SK-N-SH (cell line): ENCODE measurements around the gene GAS6. TPM values are rescaled to one million over a fixed set of nuclear protein-coding genes. Genes with fewer than 3 reads are reported as not detected.
"Not testable (repeated sequence)": the region's sequence is repeated elsewhere in the genome, so short reads cannot be mapped to it uniquely, and the experiment has no call there.

ENCODE experiments used
- CTCF ChIA-PET: fragments of 300-600, 350-600 bp; formaldehyde crosslinking; extraction: SDS; loops from one replicate; lab custom pipeline; 2021; lab: Yijun Ruan, JAX
- POLR2A ChIA-PET: fragments of 350-600 bp; sonication (Branson Sonifier 250); formaldehyde crosslinking; extraction: SDS; loops from one replicate; lab custom pipeline; 2020; ENCODE audit warnings: antibody characterized with exemption, inconsistent platforms; lab: Yijun Ruan, JAX
- DNase-seq: peaks from one replicate; pipeline ENCODE4 v3.0.0; 2012
- H2AFZ ChIP-seq: fragments of 200-600 bp; sonication (generic); 2 replicates; pipeline ENCODE4 v1.8.1; 2016; ENCODE audit warnings: antibody characterized with exemption, mild to moderate bottlenecking, low read depth
- H3F3A ChIP-seq: fragments of 200-600 bp; sonication (generic); replicated peaks from 2 replicates; pipeline ENCODE3; 2016; ENCODE audit warnings: antibody characterized with exemption, mild to moderate bottlenecking; ENCODE audit not compliant: insufficient read depth
- H3K27ac ChIP-seq, 2 experiments: fragments of 200-500 bp in 1 of 2; fragments of 200-600 bp in 1 of 2; sonication (Bioruptor generic) in 1 of 2; sonication (generic), shearing (Covaris generic) in 1 of 2; 2 replicates each; pipeline versions ENCODE4 v1.5.1 to v1.6.1; 2014 to 2016; ENCODE audit warnings: low read depth in 2 of 2, inconsistent platforms in 1 of 2, low read length in 1 of 2, mild to moderate bottlenecking in 1 of 2, mixed read lengths in 1 of 2
- H3K27me3 ChIP-seq: fragments of 200-600 bp; sonication (generic), shearing (Covaris generic); 2 replicates; pipeline ENCODE4 v1.6.1; 2016; ENCODE audit warnings: mixed run types; ENCODE audit not compliant: insufficient read depth
- H3K36me3 ChIP-seq, 2 experiments: fragments of 200-500 bp in 1 of 2; fragments of 200-600 bp in 1 of 2; sonication (Bioruptor generic) in 1 of 2; sonication (generic) in 1 of 2; replicated peaks in 1 of 2; 2 replicates each; pipeline versions ENCODE3 to v1.5.1; 2014 to 2016; ENCODE audit warnings: low read length in 1 of 2, mild to moderate bottlenecking in 1 of 2; ENCODE audit not compliant: insufficient read depth in 2 of 2, control insufficient read depth in 1 of 2
- H3K4me1 ChIP-seq, 2 experiments: fragments of 200-500 bp in 1 of 2; fragments of 200-600 bp in 1 of 2; sonication (Bioruptor generic) in 1 of 2; sonication (generic), shearing (Covaris generic) in 1 of 2; 2 replicates each; pipeline versions ENCODE4 v1.5.1 to v1.6.1; 2014 to 2016; ENCODE audit warnings: low read depth in 1 of 2, low read length in 1 of 2, mixed run types in 1 of 2; ENCODE audit not compliant: insufficient read depth in 2 of 2, control insufficient read depth in 1 of 2
- H3K4me2 ChIP-seq: fragments of 200-600 bp; sonication (generic), shearing (Covaris generic); 2 replicates; pipeline ENCODE4 v1.6.1; 2017; ENCODE audit warnings: mixed run types
- H3K4me3 ChIP-seq, 2 experiments: fragments of 200-500 bp in 1 of 2; fragments of 200-600 bp in 1 of 2; sonication (Bioruptor generic) in 1 of 2; sonication (generic), shearing (Covaris generic) in 1 of 2; 2 replicates each; pipeline versions ENCODE4 v1.5.1 to v1.8.1; 2014 to 2016; ENCODE audit warnings: low read depth in 2 of 2, inconsistent platforms in 1 of 2, low read length in 1 of 2, mild to moderate bottlenecking in 1 of 2, mixed read lengths in 1 of 2, moderate library complexity in 1 of 2
- H3K79me2 ChIP-seq: fragments of 200-600 bp; sonication (generic); 2 replicates; pipeline ENCODE4 v1.8.1; 2017; ENCODE audit warnings: mild to moderate bottlenecking; ENCODE audit not compliant: insufficient read depth
- H3K9ac ChIP-seq: fragments of 200-600 bp; sonication (generic); 2 replicates; pipeline ENCODE4 v1.6.1; 2017; ENCODE audit warnings: mixed run types
- H3K9me2 ChIP-seq: fragments of 200-600 bp; sonication (generic); 2 replicates; pipeline ENCODE4 v1.6.1; 2017; ENCODE audit warnings: mixed run types
- H3K9me3 ChIP-seq: fragments of 200-600 bp; sonication (generic); 2 replicates; pipeline ENCODE4 v1.6.1; 2017; ENCODE audit warnings: mixed run types, mild to moderate bottlenecking, moderate library complexity
- H4K20me1 ChIP-seq: fragments of 200-600 bp; sonication (generic); 2 replicates; pipeline ENCODE4 v1.6.1; 2017; ENCODE audit warnings: mild to moderate bottlenecking, mixed run types; ENCODE audit not compliant: insufficient read depth
- EZH2phosphoT487 ChIP-seq: fragments of 200-600 bp; sonication (generic); IDR thresholded peaks from 2 replicates; pipeline ENCODE4 v1.6.1; 2017; ENCODE audit warnings: low read depth, mixed run types, mild to moderate bottlenecking, antibody characterized with exemption, moderate library complexity, borderline replicate concordance
- FOXM1 ChIP-seq: IDR thresholded peaks from 2 replicates; pipeline ENCODE4 v1.4.0; 2012; ENCODE audit warnings: low read depth, mild to moderate bottlenecking
- GABPA ChIP-seq: IDR thresholded peaks from 2 replicates; pipeline ENCODE4 v1.4.0; 2012; ENCODE audit warnings: low read depth, mild to moderate bottlenecking
- JUND ChIP-seq: IDR thresholded peaks from 2 replicates; pipeline ENCODE4 v1.4.0; 2012
- NFIC ChIP-seq: IDR thresholded peaks from 2 replicates; pipeline ENCODE4 v1.4.0; 2012; ENCODE audit warnings: borderline replicate concordance
- POLR2AphosphoS5 ChIP-seq: IDR thresholded peaks from 2 replicates; pipeline ENCODE4 v1.6.1; 2012; ENCODE audit warnings: low read depth, low read length
- RAD21 ChIP-seq: IDR thresholded peaks from 2 replicates; pipeline ENCODE4 v1.6.1; 2012; ENCODE audit warnings: mild to moderate bottlenecking, low read length
- RCOR1 ChIP-seq: fragments of 150-350 bp; IDR thresholded peaks from 2 replicates; pipeline ENCODE4 v1.6.1; 2017; ENCODE audit warnings: antibody characterized with exemption, low read length
- USF1 ChIP-seq: IDR thresholded peaks from 2 replicates; pipeline ENCODE4 v1.4.0; 2012; ENCODE audit warnings: low read depth, borderline replicate concordance
- USF2 ChIP-seq: fragments of 150-350 bp; IDR thresholded peaks from 2 replicates; pipeline ENCODE4 v1.6.1; 2017; ENCODE audit warnings: antibody characterized with exemption, low read length, low read depth, borderline replicate concordance
- WGBS: methylation state at CpG from one replicate; pipeline ENCODE4 v1.1.6; 2017; ENCODE audit warnings: low lambda C conversion rate; 5-methylcytosine and 5-hydroxymethylcytosine counted together
- polyA plus RNA-seq, 3 experiments: library from polyadenylated mRNA; depleted of rRNA; stranded (reverse); fragments of >200 nt; gene quantifications; 2 replicates each; pipeline ENCODE4 v1.2.3, GENCODE V29; 2012
- TF ChIP-seq, protein P1 (sequence below): IDR thresholded peaks from 2 replicates; pipeline ENCODE4 v1.6.1; 2012; ENCODE audit warnings: mild to moderate bottlenecking, low read depth, low read length, moderate library complexity

The GAS6 gene
- polyA plus RNA-seq, 1 of the 3 experiments (the other 2 are of a cell fraction) = 380 TPM

DNA sequence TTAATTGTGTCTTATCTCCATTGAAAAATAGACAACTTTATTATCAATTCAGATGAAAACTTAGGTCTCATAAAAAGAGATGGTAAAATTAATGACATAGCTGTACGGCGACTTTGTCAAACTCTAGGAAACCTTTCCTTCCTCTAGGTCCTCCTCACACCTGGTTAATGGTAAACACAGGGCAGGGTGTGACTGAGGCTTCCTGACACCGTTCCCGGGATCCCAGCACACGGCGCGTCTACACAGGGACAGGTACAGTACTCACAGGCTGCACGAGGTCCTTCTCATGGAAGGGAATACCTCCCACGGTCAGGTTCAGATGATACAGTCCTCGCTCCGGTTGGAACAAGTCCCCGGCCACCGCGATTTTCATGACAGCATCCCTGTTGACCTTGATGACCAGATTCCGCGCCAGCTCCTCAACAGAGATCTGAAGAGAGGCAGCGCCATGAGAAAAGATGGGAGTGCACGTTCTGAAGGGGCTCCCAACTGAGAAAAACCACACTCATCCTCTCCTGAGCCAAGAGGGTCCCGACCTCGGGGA lies 35.5 kb downstream of the GAS6 start:
- TF ChIP-seq GABPA (no peak), JUND (no peak)
- CTCF ChIA-PET = no interaction called here
- peaks cover 4% of the 10 kb centered on the region for H3F3A ChIP-seq
- H3K9ac ChIP-seq = no peak overlapping the region
- H3K9me3 ChIP-seq = no peaks in the 10 kb centered on the region
- H3K4me2 ChIP-seq = no peak overlapping the region
- no peak for DNase-seq
- H4K20me1 ChIP-seq = no peaks in the 10 kb centered on the region
- peaks cover 0 to 35% of the 10 kb centered on the region in 2 experiments for H3K36me3 ChIP-seq
- 98% methylated on average over 18 of the region's 20 CpGs for WGBS
- no peaks in the 10 kb centered on the region for H3K27me3 ChIP-seq
- H3K27ac ChIP-seq = no peak overlapping the region
- POLR2A ChIA-PET = no interaction called here
- no peaks in the 10 kb centered on the region for H3K79me2 ChIP-seq
- no peak overlapping the region for H2AFZ ChIP-seq
- no peak overlapping the region for H3K4me3 ChIP-seq
- H3K9me2 ChIP-seq = no peaks in the 10 kb centered on the region
- no peaks in the 10 kb centered on the region; a peak in 1 of 4 replicates for H3K4me1 ChIP-seq

- no peak for TF ChIP-seq USF1
- TF ChIP-seq USF2 = no peak
- no peak for TF ChIP-seq GABPA
- TF ChIP-seq NFIC = no peak
- TF ChIP-seq POLR2AphosphoS5 = no peak
- TF ChIP-seq RCOR1 = no peak
- TF ChIP-seq, protein P1, sequence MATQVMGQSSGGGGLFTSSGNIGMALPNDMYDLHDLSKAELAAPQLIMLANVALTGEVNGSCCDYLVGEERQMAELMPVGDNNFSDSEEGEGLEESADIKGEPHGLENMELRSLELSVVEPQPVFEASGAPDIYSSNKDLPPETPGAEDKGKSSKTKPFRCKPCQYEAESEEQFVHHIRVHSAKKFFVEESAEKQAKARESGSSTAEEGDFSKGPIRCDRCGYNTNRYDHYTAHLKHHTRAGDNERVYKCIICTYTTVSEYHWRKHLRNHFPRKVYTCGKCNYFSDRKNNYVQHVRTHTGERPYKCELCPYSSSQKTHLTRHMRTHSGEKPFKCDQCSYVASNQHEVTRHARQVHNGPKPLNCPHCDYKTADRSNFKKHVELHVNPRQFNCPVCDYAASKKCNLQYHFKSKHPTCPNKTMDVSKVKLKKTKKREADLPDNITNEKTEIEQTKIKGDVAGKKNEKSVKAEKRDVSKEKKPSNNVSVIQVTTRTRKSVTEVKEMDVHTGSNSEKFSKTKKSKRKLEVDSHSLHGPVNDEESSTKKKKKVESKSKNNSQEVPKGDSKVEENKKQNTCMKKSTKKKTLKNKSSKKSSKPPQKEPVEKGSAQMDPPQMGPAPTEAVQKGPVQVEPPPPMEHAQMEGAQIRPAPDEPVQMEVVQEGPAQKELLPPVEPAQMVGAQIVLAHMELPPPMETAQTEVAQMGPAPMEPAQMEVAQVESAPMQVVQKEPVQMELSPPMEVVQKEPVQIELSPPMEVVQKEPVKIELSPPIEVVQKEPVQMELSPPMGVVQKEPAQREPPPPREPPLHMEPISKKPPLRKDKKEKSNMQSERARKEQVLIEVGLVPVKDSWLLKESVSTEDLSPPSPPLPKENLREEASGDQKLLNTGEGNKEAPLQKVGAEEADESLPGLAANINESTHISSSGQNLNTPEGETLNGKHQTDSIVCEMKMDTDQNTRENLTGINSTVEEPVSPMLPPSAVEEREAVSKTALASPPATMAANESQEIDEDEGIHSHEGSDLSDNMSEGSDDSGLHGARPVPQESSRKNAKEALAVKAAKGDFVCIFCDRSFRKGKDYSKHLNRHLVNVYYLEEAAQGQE = no peak
- no peak for TF ChIP-seq FOXM1
- TF ChIP-seq EZH2phosphoT487 = no peak
- no peak for TF ChIP-seq RAD21
- TF ChIP-seq, all 33 proteins: peak for 0
- Histone ChIP-seq H3K9ac (no peak overlapping the region), H3K4me1 (peaks cover 4 to 9% of the 10 kb centered on the region in 2 experiments; a peak in 2 of 4 replicates), H3K27ac (no peak overlapping the region), H3K9me2 (no peaks in the 10 kb centered on the region), H3K79me2 (no peaks in the 10 kb centered on the region), H3K4me2 (no peak overlapping the region), H4K20me1 (no peaks in the 10 kb centered on the region), H3F3A (peaks cover 14% of the 10 kb centered on the region), H2AFZ (no peak overlapping the region), H3K9me3 (no peaks in the 10 kb centered on the region), H3K36me3 (peaks cover 0 to 41% of the 10 kb centered on the region in 2 experiments), H3K4me3 (no peak overlapping the region), H3K27me3 (no peaks in the 10 kb centered on the region)
- CTCF ChIA-PET = interaction anchor here (1.0 kb wide), 1 partner anchor 11 kb away, joined by 3 read pairs; no protein-coding TSS in a partner anchor
- POLR2A ChIA-PET = no interaction called here
- no peak for DNase-seq
- 98% methylated on average over 19 of the region's 19 CpGs for WGBS
Observed at GRCh38 chr13:113827021-113827420, 36.9 kb downstream of the GAS6 start.

DNA sequence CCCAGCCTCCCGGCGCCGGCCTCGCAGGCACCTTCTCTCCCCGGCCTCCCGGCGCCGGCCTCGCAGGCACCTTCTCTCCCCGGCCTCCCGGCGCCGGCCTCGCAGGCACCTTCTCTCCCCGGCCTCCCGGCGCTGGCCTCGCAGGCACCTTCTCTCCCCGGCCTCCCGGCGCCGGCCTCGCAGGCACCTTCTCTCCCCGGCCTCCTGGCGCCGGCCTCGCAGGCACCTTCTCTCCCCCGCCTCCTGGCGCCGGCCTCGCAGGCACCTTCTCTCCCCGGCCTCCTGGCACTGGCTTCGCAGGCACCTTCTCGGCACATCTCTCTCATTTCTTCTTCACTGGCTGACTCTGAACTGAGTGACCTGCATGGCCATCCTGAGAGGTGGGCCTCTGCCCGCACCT lies 37.4 kb downstream of the GAS6 start:
- POLR2A ChIA-PET, H3K4me3 ChIP-seq, H4K20me1 ChIP-seq, H2AFZ ChIP-seq, H3K79me2 ChIP-seq, DNase-seq, H3K27ac ChIP-seq, H3K9ac ChIP-seq, H3K9me2 ChIP-seq, H3K4me2 ChIP-seq, H3K9me3 ChIP-seq, H3K27me3 ChIP-seq: not testable (repeated sequence)
- 96% methylated on average over 26 of the region's 35 CpGs for WGBS
- CTCF ChIA-PET = interaction anchor here (1.0 kb wide), 1 partner anchor 10 kb away, joined by 3 read pairs; no protein-coding TSS in a partner anchor
- peaks cover 20% of the 10 kb centered on the region for H3F3A ChIP-seq
- peaks cover 0 to 40% of the 10 kb centered on the region in 2 experiments for H3K36me3 ChIP-seq
- H3K4me1 ChIP-seq = peaks cover 10 to 15% of the 10 kb centered on the region in 2 experiments; a peak in 3 of 4 replicates
